K562 (cell line): ENCODE measurements around the gene TAS1R3. TPM values are rescaled to one million over a fixed set of nuclear protein-coding genes. Genes with fewer than 3 reads are reported as not detected.

Experiments
- ATAC-seq: fragments of 200-7000 bp; cut with Tn5 transposase; 3 replicates; pipeline ENCODE4 v1.9.1; 2020; ENCODE audit warnings: moderate library complexity
- BruUV-seq: library from RNA; stranded (reverse); fragments of 400-500 nt; replicated peaks from 2 replicates; lab custom pipeline; 2021; lab: Mats Ljungman, UMichigan
- CTCF ChIA-PET: fragments of 300-600 bp; formaldehyde crosslinking; extraction: SDS; loops from one replicate; lab custom pipeline; 2021; ENCODE audit warnings: low intra/inter-chr PET ratio; lab: Yijun Ruan, JAX
- POLR2A ChIA-PET: fragments of 300-600, 350-650 bp; sonication (Branson Sonifier 250); formaldehyde crosslinking; extraction: SDS; loops from one replicate; lab custom pipeline; 2021; ENCODE audit warnings: antibody characterized with exemption, inconsistent platforms; lab: Yijun Ruan, JAX
- DNase-seq, 4 experiments: peaks; one replicate each; pipeline versions ENCODE4 v3.0.0 to v3.0.0-alpha.2; 2011 to 2018; ENCODE audit warnings: low spot score in 3 of 4, mixed read lengths in 3 of 4; ENCODE audit errors: extremely low read depth in 1 of 4
- FAIRE-seq: peaks from 2 replicates; lab custom pipeline; 2011; peaks lifted over from hg19 to GRCh38; lab: Jason Lieb, UNC
- H2AFZ ChIP-seq: 2 replicates; pipeline ENCODE4 v1.6.0; 2011; ENCODE audit warnings: low read depth, low read length, control low read depth, inconsistent platforms
- H3K27ac ChIP-seq: fragments of 200-600 bp; 3 replicates; pipeline ENCODE4 v1.8.0; 2011; ENCODE audit warnings: low read depth, mild to moderate bottlenecking, control low read depth, inconsistent platforms, low read length, moderate library complexity, mixed read lengths; ENCODE audit errors: extremely low read depth
- H3K27me3 ChIP-seq, 2 experiments: fragments of 300-600 bp in 1 of 2; 2 replicates in 1 of 2; 3 replicates in 1 of 2; pipeline versions ENCODE4 v1.6.0 to v1.8.0; 2011; ENCODE audit warnings: inconsistent platforms in 2 of 2, low read length in 2 of 2, mild to moderate bottlenecking in 1 of 2, mixed read lengths in 1 of 2, moderate library complexity in 1 of 2; ENCODE audit not compliant: control insufficient read depth in 2 of 2, insufficient read depth in 2 of 2
- H3K36me3 ChIP-seq: fragments of 300-600 bp; 3 replicates; pipeline ENCODE4 v1.8.0; 2011; ENCODE audit warnings: mild to moderate bottlenecking, low read length, inconsistent platforms; ENCODE audit not compliant: control insufficient read depth, insufficient read depth
- H3K4me1 ChIP-seq, 2 experiments: fragments of 200-600 bp in 1 of 2; replicated peaks in 1 of 2; 2 replicates in 1 of 2; 3 replicates in 1 of 2; pipeline versions ENCODE4 v1.5.1 to v1.8.0; 2011; ENCODE audit warnings: inconsistent platforms in 2 of 2, low read length in 2 of 2, mild to moderate bottlenecking in 1 of 2, mixed read lengths in 1 of 2, moderate library complexity in 1 of 2; ENCODE audit not compliant: control insufficient read depth in 2 of 2, insufficient read depth in 2 of 2
- H3K4me2 ChIP-seq: 2 replicates; pipeline ENCODE4 v1.6.1; 2011; ENCODE audit warnings: low read length, control low read depth, inconsistent platforms, mixed read lengths; ENCODE audit not compliant: insufficient read depth
- H3K4me3 ChIP-seq: fragments of 200-600 bp; sonication (generic), shearing (Covaris generic); 2 replicates; pipeline ENCODE4 v1.5.1; 2016; ENCODE audit warnings: control low read depth, inconsistent platforms
- H3K79me2 ChIP-seq: fragments of 200-600 bp; 3 replicates; pipeline ENCODE4 v1.8.0; 2011; ENCODE audit warnings: low read length, inconsistent platforms; ENCODE audit not compliant: control insufficient read depth, insufficient read depth
- H3K9ac ChIP-seq, 2 experiments: 2 replicates each; pipeline versions ENCODE4 v1.6.0 to v1.6.1; 2011; ENCODE audit warnings: low read depth in 2 of 2, low read length in 2 of 2, control low read depth in 1 of 2, inconsistent platforms in 1 of 2, mild to moderate bottlenecking in 1 of 2, mixed read lengths in 1 of 2; ENCODE audit not compliant: insufficient read depth in 1 of 2
- H3K9me1 ChIP-seq: one replicate; pipeline ENCODE4 v1.6.0; 2011; ENCODE audit warnings: inconsistent platforms, mild to moderate bottlenecking, low read length, moderate library complexity; ENCODE audit not compliant: control insufficient read depth, insufficient read depth
- H3K9me3 ChIP-seq: replicated peaks from 2 replicates; pipeline ENCODE4 v1.5.1; 2011; ENCODE audit warnings: low read depth, low read length, inconsistent platforms; ENCODE audit not compliant: control insufficient read depth, insufficient read depth
- H4K20me1 ChIP-seq: replicated peaks from 2 replicates; pipeline ENCODE4 v1.6.1; 2011; ENCODE audit warnings: low read length, inconsistent platforms, mixed read lengths; ENCODE audit not compliant: control insufficient read depth, insufficient read depth
- EGR1 ChIP-seq: fragments of 450-650 bp; conservative IDR thresholded peaks from 2 replicates; pipeline ENCODE4 v1.6.1; 2017; ENCODE audit warnings: mild to moderate bottlenecking
- POU5F1 ChIP-seq: fragments of 150-350 bp; IDR thresholded peaks from 2 replicates; pipeline ENCODE4 v1.6.1; 2014; ENCODE audit warnings: borderline replicate concordance, low read length, low read depth, mild to moderate bottlenecking; ENCODE audit not compliant: partially characterized antibody
- RHOXF2B ChIP-seq: fragments of 250-450 bp; sonication (Bioruptor Pico); conservative IDR thresholded peaks from 2 replicates; pipeline ENCODE4 v1.5.1; 2021
- SIX5 ChIP-seq, 2 experiments: IDR thresholded peaks; 2 replicates each; pipeline ENCODE4 v1.6.1; 2011; ENCODE audit warnings: low read length in 2 of 2, borderline replicate concordance in 1 of 2, low read depth in 1 of 2, mild to moderate bottlenecking in 1 of 2, moderate library complexity in 1 of 2; ENCODE audit not compliant: insufficient read depth in 1 of 2
- YY1 ChIP-seq, 3 experiments: IDR thresholded peaks; 2 replicates each; pipeline ENCODE4 v1.6.1; 2011; ENCODE audit warnings: low read length in 2 of 3, mild to moderate bottlenecking in 2 of 3, moderate library complexity in 2 of 3, borderline replicate concordance in 1 of 3, control low read depth in 1 of 3, low read depth in 1 of 3; ENCODE audit not compliant: insufficient read depth in 3 of 3, insufficient replicate concordance in 2 of 3, control insufficient read depth in 1 of 3, insufficient read length in 1 of 3; ENCODE audit errors: extremely low read depth in 1 of 3
- ZFP30 ChIP-seq: fragments of 250-450 bp; sonication (Bioruptor Pico); IDR thresholded peaks from 2 replicates; pipeline ENCODE4 v1.8.0; 2022; ENCODE audit warnings: moderate library complexity, mild to moderate bottlenecking, inconsistent platforms, borderline replicate concordance
- ZNF212 ChIP-seq: fragments of 450-650 bp; formaldehyde crosslinking; IDR thresholded peaks from 2 replicates; pipeline ENCODE4 v1.4.0; 2020; ENCODE audit warnings: mild to moderate bottlenecking
- ZNF23 ChIP-seq: fragments of 250-450 bp; sonication (Bioruptor Pico); IDR thresholded peaks from 2 replicates; pipeline ENCODE4 v1.4.0; 2020; ENCODE audit warnings: mild to moderate bottlenecking
- ZNF586 ChIP-seq: fragments of 450-650 bp; formaldehyde crosslinking; conservative IDR thresholded peaks from 2 replicates; pipeline ENCODE4 v1.4.0; 2020; ENCODE audit warnings: mild to moderate bottlenecking, moderate library complexity
- WGBS: fragments of 100-300 bp; shearing (Covaris generic); methylation state at CpG from one replicate; pipeline ENCODE4 v1.1.6; 2016; ENCODE audit warnings: low coverage, mixed read lengths; ENCODE audit not compliant: insufficient coverage; ENCODE audit errors: missing lambda C conversion rate; 5-methylcytosine and 5-hydroxymethylcytosine counted together
- in situ Hi-C: fragments of 300-500 bp; cut with MboI; formaldehyde crosslinking; loops from 4 replicates; pipeline ENCODE4 v1.15.0; 2018; ENCODE audit warnings: inconsistent platforms, mixed read lengths
- intact Hi-C: fragments of 100-400 bp; cut with micrococcal nuclease; formaldehyde crosslinking; loops from 2 replicates; pipeline ENCODE4 v1.14.2; 2022
- polyA plus RNA-seq, 8 experiments: library from polyadenylated mRNA; depleted of rRNA in 4 of 8; stranded (reverse) in 5 of 8; unstranded in 3 of 8; fragments of >200 nt; fragmentation: Nextera tagmentation in 2 of 8; fragmentation: Illumina TruSeq in 1 of 8; extraction: Ambion mirVana in 2 of 8; extraction: Trizol in 1 of 8; gene quantifications; 2 replicates each; pipeline versions ENCODE4 v1.2.1 to v1.2.3, GENCODE V29; 2011 to 2014; ENCODE audit warnings: inconsistent platforms in 1 of 8, missing spikeins in 1 of 8
- total RNA-seq, 7 experiments: library from RNA; depleted of rRNA in 6 of 7; stranded (reverse); fragments of >200 nt in 6 of 7; fragmentation: Illumina TruSeq in 2 of 7; extraction: Trizol in 2 of 7; gene quantifications; 2 replicates each; pipeline versions ENCODE4 v1.2.1 to v1.2.3, GENCODE V29; 2011 to 2021; ENCODE audit warnings: low replicate concordance in 1 of 7
- TF ChIP-seq, protein P1 (sequence below): fragments of 250-450 bp; sonication (Bioruptor Pico); IDR thresholded peaks from 2 replicates; pipeline ENCODE4 v1.4.0; 2020
- TF ChIP-seq, protein P2 (sequence below): IDR thresholded peaks from 2 replicates; pipeline ENCODE4 v1.6.1; 2011; ENCODE audit warnings: borderline replicate concordance, low read depth, mild to moderate bottlenecking, moderate library complexity, low read length; ENCODE audit not compliant: insufficient read depth, poor library complexity, severe bottlenecking
- TF ChIP-seq, protein P3 (sequence below): fragments of 200-800 bp; sonication (Bioruptor generic); IDR thresholded peaks from 2 replicates; pipeline ENCODE4 v1.6.1; 2017; ENCODE audit warnings: missing genetic modification characterization, missing compliant biosample characterization
- TF ChIP-seq, protein P4 (sequence below): sonication (generic); formaldehyde crosslinking; IDR thresholded peaks from 2 replicates; pipeline ENCODE4 v1.8.0; 2022; ENCODE audit warnings: missing genetic modification reagents, mild to moderate bottlenecking, moderate library complexity, borderline replicate concordance

Gene TAS1R3
- total and polyA plus RNA-seq, 9 of the 15 experiments (the other 6 are each of a cell fraction or from before 2014, with no cell fraction given) = 0.07 to 0.13 TPM; not detected in 7

DNA sequence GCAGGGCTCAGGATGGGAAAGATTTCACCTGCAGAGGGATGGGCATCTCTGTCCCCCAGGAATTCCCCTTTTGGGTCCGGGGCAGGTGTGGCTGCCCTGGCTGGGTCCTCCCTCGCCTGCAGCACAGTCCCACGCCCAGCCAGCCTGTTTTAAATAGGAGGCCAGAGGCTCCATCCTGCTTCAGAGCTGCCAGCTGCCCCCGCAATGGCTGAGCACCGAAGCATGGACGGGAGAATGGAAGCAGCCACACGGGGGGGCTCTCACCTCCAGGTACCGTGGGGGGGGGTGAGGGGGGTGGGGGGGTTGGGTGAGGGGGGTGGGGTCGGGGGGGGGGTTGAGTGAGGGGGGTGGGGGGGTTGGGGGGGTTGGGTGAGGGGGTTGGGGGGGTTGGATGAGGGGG lies 47.3 kb upstream of the TAS1R3 start:
- Histone ChIP-seq H2AFZ (no peak overlapping the region), H3K9me1 (peaks cover 3% of the 10 kb centered on the region), H3K79me2 (no peaks in the 10 kb centered on the region), H3K27ac (no peak overlapping the region), H3K4me1 (peaks cover 0 to 69% of the 10 kb centered on the region in 2 experiments; a peak in 3 of 5 replicates), H3K36me3 (no peaks in the 10 kb centered on the region), H4K20me1 (peaks cover 3% of the 10 kb centered on the region; the same call in 1 of the 2 replicates), H3K4me3 (no peak overlapping the region), H3K27me3 (peaks cover 2 to 29% of the 10 kb centered on the region in 2 experiments; a peak in 3 of 5 replicates), H3K9me3 (no peaks in the 10 kb centered on the region), H3K4me2 (no peak overlapping the region), H3K9ac (no peak overlapping the region)
- 0% methylated on average over 7 of the region's 9 CpGs for WGBS
- in situ Hi-C loops = no loop called here
- DNase-seq (peak; percentile 56 to 82 (median 66)), FAIRE-seq (no peak), ATAC-seq (peak; percentile 57)
- POLR2A ChIA-PET = no interaction called here
- CTCF ChIA-PET = no interaction called here
- BruUV-seq = no TSS peak
- intact Hi-C loops = no loop called here
- TF ChIP-seq ZFP30 (CRISPR knock-in tag) (no peak), ZNF23 (CRISPR knock-in tag) (no peak), ZNF212 (no peak), EGR1 (peak; percentile 72), SIX5 (IDR thresholded peaks at IDR 0.05; ENCODE audit: borderline replicate concordance in 1 of 2, insufficient read depth in 1 of 2, low read depth in 1 of 2, low read length in 2 of 2) (no peak), ZNF586 (no peak), RHOXF2B (CRISPR knock-in tag) (no peak), POU5F1 (no peak), YY1 (IDR thresholded peaks at IDR 0.05; ENCODE audit: borderline replicate concordance in 1 of 3, control insufficient read depth in 1 of 3, extremely low read depth in 1 of 3, insufficient read depth in 3 of 3, insufficient read length in 1 of 3, insufficient replicate concordance in 2 of 3, low read depth in 1 of 3, low read length in 2 of 3) (peak in 1 of 3 experiments; percentile 68)
- TF ChIP-seq, protein P1, sequence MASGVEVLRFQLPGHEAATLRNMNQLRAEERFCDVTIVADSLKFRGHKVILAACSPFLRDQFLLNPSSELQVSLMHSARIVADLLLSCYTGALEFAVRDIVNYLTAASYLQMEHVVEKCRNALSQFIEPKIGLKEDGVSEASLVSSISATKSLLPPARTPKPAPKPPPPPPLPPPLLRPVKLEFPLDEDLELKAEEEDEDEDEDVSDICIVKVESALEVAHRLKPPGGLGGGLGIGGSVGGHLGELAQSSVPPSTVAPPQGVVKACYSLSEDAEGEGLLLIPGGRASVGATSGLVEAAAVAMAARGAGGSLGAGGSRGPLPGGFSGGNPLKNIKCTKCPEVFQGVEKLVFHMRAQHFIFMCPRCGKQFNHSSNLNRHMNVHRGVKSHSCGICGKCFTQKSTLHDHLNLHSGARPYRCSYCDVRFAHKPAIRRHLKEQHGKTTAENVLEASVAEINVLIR = no peak
- TF ChIP-seq, protein P2, sequence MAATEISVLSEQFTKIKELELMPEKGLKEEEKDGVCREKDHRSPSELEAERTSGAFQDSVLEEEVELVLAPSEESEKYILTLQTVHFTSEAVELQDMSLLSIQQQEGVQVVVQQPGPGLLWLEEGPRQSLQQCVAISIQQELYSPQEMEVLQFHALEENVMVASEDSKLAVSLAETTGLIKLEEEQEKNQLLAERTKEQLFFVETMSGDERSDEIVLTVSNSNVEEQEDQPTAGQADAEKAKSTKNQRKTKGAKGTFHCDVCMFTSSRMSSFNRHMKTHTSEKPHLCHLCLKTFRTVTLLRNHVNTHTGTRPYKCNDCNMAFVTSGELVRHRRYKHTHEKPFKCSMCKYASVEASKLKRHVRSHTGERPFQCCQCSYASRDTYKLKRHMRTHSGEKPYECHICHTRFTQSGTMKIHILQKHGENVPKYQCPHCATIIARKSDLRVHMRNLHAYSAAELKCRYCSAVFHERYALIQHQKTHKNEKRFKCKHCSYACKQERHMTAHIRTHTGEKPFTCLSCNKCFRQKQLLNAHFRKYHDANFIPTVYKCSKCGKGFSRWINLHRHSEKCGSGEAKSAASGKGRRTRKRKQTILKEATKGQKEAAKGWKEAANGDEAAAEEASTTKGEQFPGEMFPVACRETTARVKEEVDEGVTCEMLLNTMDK = peak; percentile 43
- TF ChIP-seq, protein P3, sequence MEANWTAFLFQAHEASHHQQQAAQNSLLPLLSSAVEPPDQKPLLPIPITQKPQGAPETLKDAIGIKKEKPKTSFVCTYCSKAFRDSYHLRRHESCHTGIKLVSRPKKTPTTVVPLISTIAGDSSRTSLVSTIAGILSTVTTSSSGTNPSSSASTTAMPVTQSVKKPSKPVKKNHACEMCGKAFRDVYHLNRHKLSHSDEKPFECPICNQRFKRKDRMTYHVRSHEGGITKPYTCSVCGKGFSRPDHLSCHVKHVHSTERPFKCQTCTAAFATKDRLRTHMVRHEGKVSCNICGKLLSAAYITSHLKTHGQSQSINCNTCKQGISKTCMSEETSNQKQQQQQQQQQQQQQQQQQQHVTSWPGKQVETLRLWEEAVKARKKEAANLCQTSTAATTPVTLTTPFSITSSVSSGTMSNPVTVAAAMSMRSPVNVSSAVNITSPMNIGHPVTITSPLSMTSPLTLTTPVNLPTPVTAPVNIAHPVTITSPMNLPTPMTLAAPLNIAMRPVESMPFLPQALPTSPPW (CRISPR knock-in tag) = peak; percentile 80
- TF ChIP-seq, protein P4, sequence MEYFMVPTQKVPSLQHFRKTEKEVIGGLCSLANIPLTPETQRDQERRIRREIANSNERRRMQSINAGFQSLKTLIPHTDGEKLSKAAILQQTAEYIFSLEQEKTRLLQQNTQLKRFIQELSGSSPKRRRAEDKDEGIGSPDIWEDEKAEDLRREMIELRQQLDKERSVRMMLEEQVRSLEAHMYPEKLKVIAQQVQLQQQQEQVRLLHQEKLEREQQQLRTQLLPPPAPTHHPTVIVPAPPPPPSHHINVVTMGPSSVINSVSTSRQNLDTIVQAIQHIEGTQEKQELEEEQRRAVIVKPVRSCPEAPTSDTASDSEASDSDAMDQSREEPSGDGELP = peak; percentile 20; the same call in 1 of the 2 replicates
